K562 (cell line): ENCODE measurements around the gene TTC21A. TPM values are rescaled to one million over a fixed set of nuclear protein-coding genes. Genes with fewer than 3 reads are reported as not detected.

Experiments used
- ATAC-seq: fragments of 200-7000 bp; cut with Tn5 transposase; 3 replicates; pipeline ENCODE4 v1.9.1; 2020; ENCODE audit warnings: moderate library complexity
- BruUV-seq: library from RNA; stranded (reverse); fragments of 400-500 nt; replicated peaks from 2 replicates; lab custom pipeline; 2021; lab: Mats Ljungman, UMichigan
- CTCF ChIA-PET: fragments of 300-600 bp; formaldehyde crosslinking; extraction: SDS; loops from one replicate; lab custom pipeline; 2021; ENCODE audit warnings: low intra/inter-chr PET ratio; lab: Yijun Ruan, JAX
- POLR2A ChIA-PET: fragments of 300-600, 350-650 bp; sonication (Branson Sonifier 250); formaldehyde crosslinking; extraction: SDS; loops from one replicate; lab custom pipeline; 2021; ENCODE audit warnings: antibody characterized with exemption, inconsistent platforms; lab: Yijun Ruan, JAX
- DNase-seq, 4 experiments: peaks; one replicate each; pipeline versions ENCODE4 v3.0.0 to v3.0.0-alpha.2; 2011 to 2018; ENCODE audit warnings: low spot score in 3 of 4, mixed read lengths in 3 of 4; ENCODE audit errors: extremely low read depth in 1 of 4
- FAIRE-seq: peaks from 2 replicates; lab custom pipeline; 2011; peaks lifted over from hg19 to GRCh38; lab: Jason Lieb, UNC
- H2AFZ ChIP-seq: 2 replicates; pipeline ENCODE4 v1.6.0; 2011; ENCODE audit warnings: low read depth, low read length, control low read depth, inconsistent platforms
- H3K27ac ChIP-seq: fragments of 200-600 bp; 3 replicates; pipeline ENCODE4 v1.8.0; 2011; ENCODE audit warnings: low read depth, mild to moderate bottlenecking, control low read depth, inconsistent platforms, low read length, moderate library complexity, mixed read lengths; ENCODE audit errors: extremely low read depth
- H3K27me3 ChIP-seq, 2 experiments: fragments of 300-600 bp in 1 of 2; 2 replicates in 1 of 2; 3 replicates in 1 of 2; pipeline versions ENCODE4 v1.6.0 to v1.8.0; 2011; ENCODE audit warnings: inconsistent platforms in 2 of 2, low read length in 2 of 2, mild to moderate bottlenecking in 1 of 2, mixed read lengths in 1 of 2, moderate library complexity in 1 of 2; ENCODE audit not compliant: control insufficient read depth in 2 of 2, insufficient read depth in 2 of 2
- H3K36me3 ChIP-seq: fragments of 300-600 bp; 3 replicates; pipeline ENCODE4 v1.8.0; 2011; ENCODE audit warnings: mild to moderate bottlenecking, low read length, inconsistent platforms; ENCODE audit not compliant: control insufficient read depth, insufficient read depth
- H3K4me1 ChIP-seq, 2 experiments: fragments of 200-600 bp in 1 of 2; replicated peaks in 1 of 2; 2 replicates in 1 of 2; 3 replicates in 1 of 2; pipeline versions ENCODE4 v1.5.1 to v1.8.0; 2011; ENCODE audit warnings: inconsistent platforms in 2 of 2, low read length in 2 of 2, mild to moderate bottlenecking in 1 of 2, mixed read lengths in 1 of 2, moderate library complexity in 1 of 2; ENCODE audit not compliant: control insufficient read depth in 2 of 2, insufficient read depth in 2 of 2
- H3K4me2 ChIP-seq: 2 replicates; pipeline ENCODE4 v1.6.1; 2011; ENCODE audit warnings: low read length, control low read depth, inconsistent platforms, mixed read lengths; ENCODE audit not compliant: insufficient read depth
- H3K4me3 ChIP-seq: fragments of 200-600 bp; sonication (generic), shearing (Covaris generic); 2 replicates; pipeline ENCODE4 v1.5.1; 2016; ENCODE audit warnings: control low read depth, inconsistent platforms
- H3K79me2 ChIP-seq: fragments of 200-600 bp; 3 replicates; pipeline ENCODE4 v1.8.0; 2011; ENCODE audit warnings: low read length, inconsistent platforms; ENCODE audit not compliant: control insufficient read depth, insufficient read depth
- H3K9ac ChIP-seq, 2 experiments: 2 replicates each; pipeline versions ENCODE4 v1.6.0 to v1.6.1; 2011; ENCODE audit warnings: low read depth in 2 of 2, low read length in 2 of 2, control low read depth in 1 of 2, inconsistent platforms in 1 of 2, mild to moderate bottlenecking in 1 of 2, mixed read lengths in 1 of 2; ENCODE audit not compliant: insufficient read depth in 1 of 2
- H3K9me1 ChIP-seq: one replicate; pipeline ENCODE4 v1.6.0; 2011; ENCODE audit warnings: inconsistent platforms, mild to moderate bottlenecking, low read length, moderate library complexity; ENCODE audit not compliant: control insufficient read depth, insufficient read depth
- H3K9me3 ChIP-seq: replicated peaks from 2 replicates; pipeline ENCODE4 v1.5.1; 2011; ENCODE audit warnings: low read depth, low read length, inconsistent platforms; ENCODE audit not compliant: control insufficient read depth, insufficient read depth
- H4K20me1 ChIP-seq: replicated peaks from 2 replicates; pipeline ENCODE4 v1.6.1; 2011; ENCODE audit warnings: low read length, inconsistent platforms, mixed read lengths; ENCODE audit not compliant: control insufficient read depth, insufficient read depth
- ATF6 ChIP-seq: sonication (generic); formaldehyde crosslinking; IDR thresholded peaks from 2 replicates; pipeline ENCODE4 v1.4.0; 2020; ENCODE audit warnings: mild to moderate bottlenecking, missing genetic modification reagents
- CCNT2 ChIP-seq: IDR thresholded peaks from 2 replicates; pipeline ENCODE4 v1.6.1; 2011; ENCODE audit warnings: borderline replicate concordance, low read depth, mild to moderate bottlenecking, moderate library complexity, mixed read lengths, low read length; ENCODE audit not compliant: insufficient read length; ENCODE audit errors: extremely low read depth
- CHD2 ChIP-seq: IDR thresholded peaks from 2 replicates; pipeline ENCODE4 v1.6.1; 2011; ENCODE audit warnings: low read depth, low read length
- MTA1 ChIP-seq: fragments of 450-650 bp; IDR thresholded peaks from 2 replicates; pipeline ENCODE4 v1.6.1; 2017; ENCODE audit warnings: borderline replicate concordance
- OTX1 ChIP-seq: fragments of 450-650 bp; formaldehyde crosslinking; IDR thresholded peaks from 2 replicates; pipeline ENCODE4 v1.4.0; 2022; ENCODE audit warnings: mild to moderate bottlenecking
- PBX2 ChIP-seq, 2 experiments: IDR thresholded peaks in 1 of 2; conservative IDR thresholded peaks in 1 of 2; 2 replicates each; pipeline ENCODE4 v1.6.1; 2016; ENCODE audit warnings: low read depth in 2 of 2, mild to moderate bottlenecking in 1 of 2, missing compliant biosample characterization in 1 of 2, missing genetic modification characterization in 1 of 2, moderate library complexity in 1 of 2
- RNF2 ChIP-seq: sonication (generic); IDR thresholded peaks from 2 replicates; pipeline ENCODE4 v1.6.1; 2016
- TEAD4 ChIP-seq, 2 experiments: sonication (generic) in 1 of 2; formaldehyde crosslinking in 1 of 2; IDR thresholded peaks; 2 replicates each; pipeline versions ENCODE4 v1.6.1 to v1.8.0; 2012 to 2022; ENCODE audit warnings: borderline replicate concordance in 1 of 2, inconsistent platforms in 1 of 2, low read length in 1 of 2, mild to moderate bottlenecking in 1 of 2, missing genetic modification reagents in 1 of 2
- TRIM25 ChIP-seq: fragments of 450-650 bp; IDR thresholded peaks from 2 replicates; pipeline ENCODE4 v1.7.0; 2016; ENCODE audit warnings: borderline replicate concordance
- TRIM28 ChIP-seq: fragments of 450-650 bp; IDR thresholded peaks from 2 replicates; pipeline ENCODE4 v1.6.1; 2017
- ZMIZ1 ChIP-seq, 2 experiments: fragments of 150-350 bp in 1 of 2; IDR thresholded peaks; 2 replicates each; pipeline ENCODE4 v1.6.1; 2012 to 2016; ENCODE audit warnings: low read depth in 2 of 2, low read length in 2 of 2, mild to moderate bottlenecking in 1 of 2, moderate library complexity in 1 of 2
- ZNF79 ChIP-seq: fragments of 250-450 bp; sonication (Bioruptor Pico); IDR thresholded peaks from 2 replicates; pipeline ENCODE4 v1.4.0; 2020; ENCODE audit warnings: low read depth, mild to moderate bottlenecking, moderate library complexity
- WGBS: fragments of 100-300 bp; shearing (Covaris generic); methylation state at CpG from one replicate; pipeline ENCODE4 v1.1.6; 2016; ENCODE audit warnings: low coverage, mixed read lengths; ENCODE audit not compliant: insufficient coverage; ENCODE audit errors: missing lambda C conversion rate; 5-methylcytosine and 5-hydroxymethylcytosine counted together
- in situ Hi-C: fragments of 300-500 bp; cut with MboI; formaldehyde crosslinking; loops from 4 replicates; pipeline ENCODE4 v1.15.0; 2018; ENCODE audit warnings: inconsistent platforms, mixed read lengths
- intact Hi-C: fragments of 100-400 bp; cut with micrococcal nuclease; formaldehyde crosslinking; loops from 2 replicates; pipeline ENCODE4 v1.14.2; 2022
- polyA plus RNA-seq, 8 experiments: library from polyadenylated mRNA; depleted of rRNA in 4 of 8; stranded (reverse) in 5 of 8; unstranded in 3 of 8; fragments of >200 nt; fragmentation: Nextera tagmentation in 2 of 8; fragmentation: Illumina TruSeq in 1 of 8; extraction: Ambion mirVana in 2 of 8; extraction: Trizol in 1 of 8; gene quantifications; 2 replicates each; pipeline versions ENCODE4 v1.2.1 to v1.2.3, GENCODE V29; 2011 to 2014; ENCODE audit warnings: inconsistent platforms in 1 of 8, missing spikeins in 1 of 8
- total RNA-seq, 7 experiments: library from RNA; depleted of rRNA in 6 of 7; stranded (reverse); fragments of >200 nt in 6 of 7; fragmentation: Illumina TruSeq in 2 of 7; extraction: Trizol in 2 of 7; gene quantifications; 2 replicates each; pipeline versions ENCODE4 v1.2.1 to v1.2.3, GENCODE V29; 2011 to 2021; ENCODE audit warnings: low replicate concordance in 1 of 7

Gene TTC21A
- total and polyA plus RNA-seq, 9 of the 15 experiments (the other 6 are each of a cell fraction or from before 2014, with no cell fraction given) = 0.22 to 1.4 (median 0.70) TPM

- ATAC-seq (no peak), DNase-seq (no peak), FAIRE-seq (no peak)
- no peaks in the 10 kb centered on the region for H3K9me3 ChIP-seq
- whole genome bisulfite sequencing = 0% methylated on average over 1 of the region's 1 CpG
- H3K4me3 ChIP-seq = no peak overlapping the region
- no TSS peak for BruUV-seq
- H3K4me2 ChIP-seq = no peak overlapping the region
- in situ Hi-C loops (no loop called here), intact Hi-C loops (no loop called here)
- no peaks in the 10 kb centered on the region for H3K36me3 ChIP-seq
- ChIA-PET POLR2A (interaction anchor here (0.7 to 2.8 kb wide), 3 partner anchors 8 to 107 kb away, joined by 3 to 14 read pairs (median 10); no protein-coding TSS in a partner anchor), CTCF (no interaction called here)
- no peak overlapping the region for H3K27ac ChIP-seq
- no peaks in the 10 kb centered on the region for H3K9me1 ChIP-seq
- no peaks in the 10 kb centered on the region for H3K27me3 ChIP-seq
- no peak overlapping the region for H3K9ac ChIP-seq
- H2AFZ ChIP-seq = no peak overlapping the region
- no peaks in the 10 kb centered on the region for H3K79me2 ChIP-seq
- H4K20me1 ChIP-seq = no peaks in the 10 kb centered on the region
- peaks cover 1 to 25% of the 10 kb centered on the region in 2 experiments; a peak in 4 of 5 replicates for H3K4me1 ChIP-seq
- TF ChIP-seq MTA1 (no peak), TRIM25 (no peak), ZMIZ1 (IDR thresholded peaks at IDR 0.05; ENCODE audit: low read depth in 2 of 2, low read length in 2 of 2) (no peak), TRIM28 (no peak), ATF6 (CRISPR knock-in tag) (no peak), RNF2 (no peak), OTX1 (CRISPR knock-in tag) (no peak), CHD2 (no peak), ZNF79 (CRISPR knock-in tag) (no peak), TEAD4 (IDR thresholded peaks at IDR 0.05; ENCODE audit: low read length) (no peak), TEAD4 (CRISPR knock-in tag; IDR thresholded peaks at IDR 0.05; ENCODE audit: borderline replicate concordance) (no peak), PBX2 (CRISPR knock-in tag; IDR thresholded peaks at IDR 0.05; ENCODE audit: low read depth) (no peak), PBX2 (tag; conservative IDR thresholded peaks at IDR 0.05; ENCODE audit: low read depth) (no peak), CCNT2 (no peak)
Observed at GRCh38 chr3:39169712-39170111, 62.2 kb downstream of the TTC21A start.
